H1 (cell line): ENCODE data around the gene CORO6. TPM values are rescaled to one million over a fixed set of nuclear protein-coding genes. Genes with fewer than 3 reads are reported as not detected.

Source experiments
- CTCF ChIA-PET: fragments of 300-600 bp; sonication (Branson Sonifier 250); formaldehyde crosslinking; loops from one replicate; lab custom pipeline; 2021; ENCODE audit not compliant: partially characterized antibody; lab: Charles Lee
- POLR2A ChIA-PET: fragments of 300-600 bp; sonication (Branson Sonifier 250); formaldehyde crosslinking; loops from one replicate; lab custom pipeline; 2021; ENCODE audit warnings: inconsistent platforms; ENCODE audit not compliant: partially characterized antibody; lab: Charles Lee
- DNase-seq, 2 experiments: peaks; one replicate each; pipeline versions ENCODE4 v3.0.0 to v3.0.0-alpha.2; 2010 to 2022; ENCODE audit warnings: low spot score in 2 of 2, low read depth in 1 of 2, mixed read lengths in 1 of 2
- FAIRE-seq: peaks from 2 replicates; lab custom pipeline; 2011; peaks lifted over from hg19 to GRCh38; lab: Jason Lieb, UNC
- H2AFZ ChIP-seq: 2 replicates; pipeline ENCODE4 v1.8.1; 2012; ENCODE audit warnings: low read length, inconsistent platforms
- H2AK5ac ChIP-seq: 2 replicates; pipeline ENCODE4 v1.6.1; 2013; ENCODE audit warnings: low read depth, low read length
- H2BK120ac ChIP-seq: replicated peaks from 2 replicates; pipeline ENCODE3; 2013; ENCODE audit warnings: low read depth, low read length, inconsistent platforms
- H2BK12ac ChIP-seq: 2 replicates; pipeline ENCODE4 v1.6.1; 2013; ENCODE audit warnings: low read depth, low read length
- H2BK15ac ChIP-seq: 2 replicates; pipeline ENCODE4 v1.6.1; 2013; ENCODE audit warnings: low read length
- H2BK20ac ChIP-seq: 2 replicates; pipeline ENCODE4 v1.6.1; 2013; ENCODE audit warnings: low read length
- H2BK5ac ChIP-seq: 2 replicates; pipeline ENCODE4 v1.6.1; 2013; ENCODE audit warnings: low read depth, low read length
- H3K14ac ChIP-seq: 2 replicates; pipeline ENCODE4 v1.6.1; 2013; ENCODE audit warnings: inconsistent platforms; ENCODE audit not compliant: insufficient read length
- H3K18ac ChIP-seq: 2 replicates; pipeline ENCODE4 v1.6.1; 2013; ENCODE audit warnings: low read length; ENCODE audit errors: extremely low read depth
- H3K23ac ChIP-seq: 2 replicates; pipeline ENCODE4 v1.6.1; 2013; ENCODE audit warnings: inconsistent platforms; ENCODE audit not compliant: insufficient read length
- H3K23me2 ChIP-seq: 2 replicates; pipeline ENCODE4 v1.6.1; 2013; ENCODE audit warnings: low read depth, low read length
- H3K27ac ChIP-seq: 2 replicates; pipeline ENCODE4 v1.6.1; 2011; ENCODE audit warnings: low read depth, low read length, inconsistent platforms
- H3K27me3 ChIP-seq, 4 experiments: replicated peaks in 1 of 4; 1 replicate in 1 of 4; 2 replicates in 3 of 4; pipeline versions ENCODE4 v1.6.1 to v1.8.1; 2011 to 2013; ENCODE audit warnings: low read length in 3 of 4, mild to moderate bottlenecking in 3 of 4, inconsistent platforms in 2 of 4, mixed read lengths in 2 of 4, moderate library complexity in 1 of 4; ENCODE audit not compliant: control insufficient read depth in 3 of 4, insufficient read depth in 3 of 4; ENCODE audit errors: extremely low read depth in 1 of 4
- H3K36me3 ChIP-seq, 4 experiments: 2 replicates each; pipeline versions ENCODE4 v1.6.1 to v1.8.1; 2011 to 2013; ENCODE audit warnings: mild to moderate bottlenecking in 4 of 4, low read length in 3 of 4, moderate library complexity in 2 of 4, control low read depth in 1 of 4, inconsistent platforms in 1 of 4; ENCODE audit not compliant: insufficient read depth in 4 of 4, control insufficient read depth in 2 of 4
- H3K4ac ChIP-seq: replicated peaks from 2 replicates; pipeline ENCODE3; 2013; ENCODE audit warnings: low read length, low read depth, mixed read lengths, inconsistent platforms; ENCODE audit not compliant: insufficient read length
- H3K4me1 ChIP-seq, 4 experiments: replicated peaks in 1 of 4; 1 replicate in 1 of 4; 2 replicates in 3 of 4; pipeline versions ENCODE4 v1.6.1 to v1.8.1; 2011 to 2013; ENCODE audit warnings: low read length in 3 of 4, inconsistent platforms in 2 of 4, mixed read lengths in 1 of 4; ENCODE audit not compliant: insufficient read depth in 4 of 4, control insufficient read depth in 3 of 4
- H3K4me2 ChIP-seq, 2 experiments: 2 replicates each; pipeline versions ENCODE4 v1.6.1 to v1.8.1; 2011 to 2013; ENCODE audit warnings: low read depth in 2 of 2, low read length in 2 of 2, control low read depth in 1 of 2, inconsistent platforms in 1 of 2, mild to moderate bottlenecking in 1 of 2; ENCODE audit not compliant: insufficient read depth in 1 of 2
- H3K4me3 ChIP-seq, 4 experiments: fragments of 200-600, 300-600 bp in 1 of 4; sonication (generic), shearing (Covaris generic), sonication (Bioruptor Twin) in 1 of 4; 2 replicates each; pipeline versions ENCODE4 v1.5.1 to v1.8.1; 2011 to 2016; ENCODE audit warnings: low read length in 4 of 4, low read depth in 3 of 4, control low read depth in 2 of 4, inconsistent platforms in 2 of 4, mild to moderate bottlenecking in 2 of 4, mixed read lengths in 1 of 4, moderate library complexity in 1 of 4; ENCODE audit not compliant: insufficient read depth in 2 of 4; ENCODE audit errors: extremely low read depth in 1 of 4
- H3K56ac ChIP-seq: replicated peaks from 2 replicates; pipeline ENCODE3; 2013; ENCODE audit warnings: low read depth, mild to moderate bottlenecking, mixed read lengths, low read length, inconsistent platforms; ENCODE audit not compliant: insufficient read length
- H3K79me1 ChIP-seq: 2 replicates; pipeline ENCODE4 v1.6.1; 2013; ENCODE audit warnings: low read depth, low read length, control low read depth
- H3K79me2 ChIP-seq, 2 experiments: 2 replicates each; pipeline versions ENCODE4 v1.6.1 to v1.8.1; 2012 to 2013; ENCODE audit warnings: low read length in 2 of 2, mild to moderate bottlenecking in 2 of 2, inconsistent platforms in 1 of 2; ENCODE audit not compliant: insufficient read depth in 2 of 2, control insufficient read depth in 1 of 2
- H3K9ac ChIP-seq, 4 experiments: replicated peaks in 1 of 4; 1 replicate in 1 of 4; 2 replicates in 3 of 4; pipeline versions ENCODE4 v1.6.1 to v1.8.1; 2011 to 2013; ENCODE audit warnings: low read depth in 3 of 4, low read length in 3 of 4, control low read depth in 2 of 4, mild to moderate bottlenecking in 2 of 4, moderate library complexity in 2 of 4, inconsistent platforms in 1 of 4; ENCODE audit errors: extremely low read depth in 1 of 4
- H3K9me3 ChIP-seq, 2 experiments: 2 replicates each; pipeline versions ENCODE4 v1.6.1 to v1.8.1; 2012 to 2013; ENCODE audit warnings: mild to moderate bottlenecking in 2 of 2, moderate library complexity in 2 of 2, control low read depth in 1 of 2, inconsistent platforms in 1 of 2, low read depth in 1 of 2, low read length in 1 of 2, mixed read lengths in 1 of 2; ENCODE audit not compliant: insufficient read depth in 2 of 2
- H4K20me1 ChIP-seq, 2 experiments: replicated peaks in 1 of 2; 2 replicates each; pipeline versions ENCODE3 to v1.8.1; 2011 to 2013; ENCODE audit warnings: inconsistent platforms in 2 of 2, low read length in 2 of 2, mild to moderate bottlenecking in 1 of 2; ENCODE audit not compliant: insufficient read depth in 2 of 2, control insufficient read depth in 1 of 2
- H4K5ac ChIP-seq: 2 replicates; pipeline ENCODE4 v1.6.1; 2013; ENCODE audit warnings: low read length, low read depth, mixed read lengths, inconsistent platforms; ENCODE audit not compliant: insufficient read length
- H4K8ac ChIP-seq: 2 replicates; pipeline ENCODE4 v1.8.0; 2013; ENCODE audit warnings: mild to moderate bottlenecking, moderate library complexity, low read length, inconsistent platforms; ENCODE audit not compliant: insufficient read depth; ENCODE audit errors: extremely low read depth
- H4K91ac ChIP-seq: replicated peaks from 2 replicates; pipeline ENCODE3; 2013; ENCODE audit warnings: low read length, mixed read lengths, inconsistent platforms; ENCODE audit not compliant: insufficient read length
- ASH2L ChIP-seq: fragments of 200-600, 300-600 bp; sonication (generic); IDR thresholded peaks from one replicate; pipeline ENCODE4 v1.7.1; 2017; ENCODE audit warnings: low read length
- ATF2 ChIP-seq: IDR thresholded peaks from 2 replicates; pipeline ENCODE4 v1.6.1; 2012; ENCODE audit warnings: low read length, inconsistent platforms
- HDAC2 ChIP-seq, 2 experiments: fragments of 300-600 bp in 1 of 2; sonication (generic) in 1 of 2; IDR thresholded peaks; 2 replicates each; pipeline ENCODE4 v1.6.1; 2011 to 2012; ENCODE audit warnings: low read depth in 2 of 2, low read length in 2 of 2, mild to moderate bottlenecking in 2 of 2, moderate library complexity in 2 of 2, borderline replicate concordance in 1 of 2, inconsistent platforms in 1 of 2
- KDM5A ChIP-seq: fragments of 200-600 bp; IDR thresholded peaks from 2 replicates; pipeline ENCODE4 v1.7.1; 2012; ENCODE audit warnings: mild to moderate bottlenecking, low read length, inconsistent platforms, mixed read lengths
- POLR2A ChIP-seq, 2 experiments: IDR thresholded peaks; 1 replicate in 1 of 2; 2 replicates in 1 of 2; pipeline ENCODE4 v1.6.1; 2011; ENCODE audit warnings: low read depth in 2 of 2, low read length in 2 of 2, mild to moderate bottlenecking in 2 of 2; ENCODE audit errors: control extremely low read depth in 1 of 2
- SRF ChIP-seq: IDR thresholded peaks from 2 replicates; pipeline ENCODE4 v1.6.1; 2011; ENCODE audit warnings: mild to moderate bottlenecking, low read depth, low read length, moderate library complexity
- WGBS, 2 experiments: shearing (Covaris generic) in 1 of 2; methylation state at CpG; one replicate each; pipeline versions ENCODE4 v1.1.6 to v1.1.7; 2013 to 2015; ENCODE audit warnings: low lambda C conversion rate in 2 of 2, mixed read lengths in 2 of 2, inconsistent platforms in 1 of 2, low coverage in 1 of 2, missing lambda C conversion rate in 1 of 2; ENCODE audit not compliant: insufficient replicate concordance in 2 of 2, insufficient coverage in 1 of 2, insufficient read length in 1 of 2; ENCODE audit errors: extremely low coverage in 1 of 2, missing lambda C conversion rate in 1 of 2; 5-methylcytosine and 5-hydroxymethylcytosine counted together
- polyA plus RNA-seq, 7 experiments: library from polyadenylated mRNA; depleted of rRNA in 3 of 7; stranded (reverse) in 5 of 7; unstranded in 2 of 7; fragments of >200 nt in 5 of 7; fragments of 200-250 nt in 2 of 7; gene quantifications; 1 replicate in 5 of 7; 2 replicates in 1 of 7; 4 replicates in 1 of 7; pipeline versions ENCODE4 v1.2.1 to v1.2.3, GENCODE V29; 2011 to 2013; ENCODE audit warnings: missing spikeins in 2 of 7, mixed read lengths in 2 of 7
- total RNA-seq: library from RNA; stranded (reverse); fragmentation: NEBNext Ultra II Directional; extraction: Animal tissue kit (Norgen Biotek cat#: 25700); gene quantifications from 2 replicates; pipeline ENCODE4 v1.2.1, GENCODE V29; 2021
- TF ChIP-seq, protein P1 (sequence below): IDR thresholded peaks from 2 replicates; pipeline ENCODE4 v1.6.1; 2012; ENCODE audit warnings: inconsistent platforms

The CORO6 gene
- total and polyA plus RNA-seq, 2 of the 8 experiments (the other 6 are each of a cell fraction or from before 2014, with no cell fraction given) = 2.5 to 8.6 TPM

DNA sequence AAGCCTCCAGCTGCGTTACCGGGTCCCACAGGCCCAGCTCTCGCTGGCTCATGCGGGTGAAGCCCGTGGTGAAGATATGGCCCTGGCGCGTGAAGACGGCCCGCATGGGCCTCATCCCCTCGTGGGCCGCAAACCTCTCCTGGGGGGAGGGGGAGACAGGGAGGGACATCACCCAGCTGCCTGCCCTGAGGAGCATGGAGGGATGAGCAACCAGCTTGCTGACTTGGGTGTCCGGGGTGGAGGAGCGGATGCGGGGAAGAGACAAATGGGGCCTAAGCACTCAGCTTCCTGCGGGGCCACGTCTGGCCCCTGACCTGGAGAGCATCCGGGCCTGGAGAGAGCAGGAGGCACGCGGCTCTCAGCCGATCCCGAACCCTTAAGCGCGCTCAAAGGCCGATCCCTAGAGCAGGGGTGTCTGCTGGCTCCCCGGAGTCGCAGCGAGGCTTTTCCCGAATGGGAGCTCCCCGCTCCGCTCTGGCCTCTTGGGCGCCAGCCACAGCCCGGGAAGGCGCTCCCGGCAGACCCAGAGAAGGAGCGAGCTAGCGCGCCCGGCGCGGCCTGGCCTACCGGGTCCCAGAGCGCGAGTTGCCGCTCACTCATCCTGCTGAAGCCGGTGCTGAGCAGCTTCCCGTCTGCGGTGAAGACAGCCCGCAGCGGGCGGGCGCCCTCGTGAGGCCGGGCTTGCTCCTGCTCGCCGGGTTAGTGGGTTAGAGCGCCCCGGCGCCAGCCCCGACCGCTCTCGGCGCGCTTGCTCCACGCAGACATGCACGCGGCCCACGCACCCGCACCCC lies 5.0 kb downstream of the CORO6 start:
- H3K27ac ChIP-seq = no peak overlapping the region
- peak overlapping the region; percentile 30 for H4K91ac ChIP-seq
- no peak overlapping the region for H3K14ac ChIP-seq
- H3K9me3 ChIP-seq = peaks cover 0 to 3% of the 10 kb centered on the region in 2 experiments; a peak in 1 of 4 replicates
- H4K20me1 ChIP-seq = peaks cover 5 to 6% of the 10 kb centered on the region in 2 experiments
- no peak overlapping the region for H3K56ac ChIP-seq
- H2BK15ac ChIP-seq = peak overlapping the region; percentile 88; the same call in 1 of the 2 replicates
- peaks cover 14 to 49% (median 40%) of the 10 kb centered on the region in 4 experiments for H3K4me1 ChIP-seq
- H2BK120ac ChIP-seq = no peak overlapping the region
- peak overlapping the region; percentile 71 for H3K18ac ChIP-seq
- peak overlapping the region; percentile 90 to 96 for H3K4me2 ChIP-seq
- ChIA-PET POLR2A (interaction anchor here (0.6 to 4.3 kb wide), 8 partner anchors 9 to 467 kb away, joined by 3 to 30 read pairs (median 4); partner anchors contain the start of genes ANKRD13B and TP53I13), CTCF (interaction anchor here (0.7 to 13.1 kb wide), 41 partner anchors 8 to 478 kb away, joined by 3 to 193 read pairs (median 4); partner anchors contain the start of genes ABHD15, ANKRD13B and TP53I13)
- 12% methylated on average over 64 of the region's 68 CpGs; no CpG with 5 or more reads in 1 of the 2 experiments for WGBS, 2 experiments
- peak overlapping the region; percentile 60; the same call in 1 of the 2 replicates for H2BK5ac ChIP-seq
- no peaks in the 10 kb centered on the region for H3K79me1 ChIP-seq
- no peak overlapping the region for H2BK20ac ChIP-seq
- peak overlapping the region; percentile 87; the same call in 1 of the 2 replicates for H4K8ac ChIP-seq
- peaks cover 18% of the 10 kb centered on the region for H3K23me2 ChIP-seq
- no peak overlapping the region for H4K5ac ChIP-seq
- H3K23ac ChIP-seq = no peak overlapping the region
- no peak overlapping the region for H3K4ac ChIP-seq
- peaks cover 0 to 5% (median 0%) of the 10 kb centered on the region in 4 experiments; a peak in 1 of 8 replicates for H3K36me3 ChIP-seq
- H3K4me3 ChIP-seq = peak overlapping the region; percentile 12 to 60 (median 30); a peak in 7 of 8 replicates
- H2AFZ ChIP-seq = no peak overlapping the region
- DNase-seq (peak in 1 of 2 experiments; percentile 92), FAIRE-seq (no peak)
- H3K9ac ChIP-seq = peak overlapping the region in 2 of 4 experiments; percentile 25 to 29; a peak in 3 of 7 replicates
- peaks cover 22 to 77% (median 62%) of the 10 kb centered on the region in 4 experiments for H3K27me3 ChIP-seq
- H2AK5ac ChIP-seq = no peak overlapping the region
- H3K79me2 ChIP-seq = no peaks in the 10 kb centered on the region
- peak overlapping the region; percentile 75; the same call in 1 of the 2 replicates for H2BK12ac ChIP-seq
- peak in 1 of 2 experiments; percentile 21; a peak in 1 of 3 replicates for TF ChIP-seq POLR2A (IDR thresholded peaks at IDR 0.05; ENCODE audit: control extremely low read depth in 1 of 2, low read depth in 2 of 2, low read length in 2 of 2)
- 0 out of 2 replicates have a peak, but pooled peaks have one; percentile 46 for TF ChIP-seq ATF2
- TF ChIP-seq, protein P1, sequence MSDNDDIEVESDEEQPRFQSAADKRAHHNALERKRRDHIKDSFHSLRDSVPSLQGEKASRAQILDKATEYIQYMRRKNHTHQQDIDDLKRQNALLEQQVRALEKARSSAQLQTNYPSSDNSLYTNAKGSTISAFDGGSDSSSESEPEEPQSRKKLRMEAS = peak; percentile 76
- TF ChIP-seq HDAC2 (IDR thresholded peaks at IDR 0.05; ENCODE audit: borderline replicate concordance in 1 of 2, low read depth in 2 of 2, low read length in 2 of 2) = no peak; a peak in 1 of 4 replicates
- no peak for TF ChIP-seq KDM5A
- TF ChIP-seq SRF = 0 out of 2 replicates have a peak, but pooled peaks have one; percentile 26
- no peak for TF ChIP-seq ASH2L
